IPS DF 6.9 (cell line): Measurements from ENCODE around the gene TOMM40.
"Not testable (repeated sequence)": the region's sequence is repeated elsewhere in the genome, so short reads cannot be mapped to it uniquely, and the experiment has no call there.

ENCODE experiments used
- DNase-seq: peaks from one replicate; pipeline ENCODE4 v3.0.0-alpha.2; 2013; ENCODE audit warnings: low read depth, low spot score
- H3K27ac ChIP-seq: one replicate; pipeline ENCODE4 v1.5.1; 2013; ENCODE audit warnings: low read length, control low read depth
- H3K27me3 ChIP-seq: 2 replicates; pipeline ENCODE4 v1.6.1; 2013; ENCODE audit warnings: mild to moderate bottlenecking, low read length; ENCODE audit not compliant: control insufficient read depth, insufficient read depth
- H3K36me3 ChIP-seq: 2 replicates; pipeline ENCODE4 v1.6.1; 2013; ENCODE audit warnings: low read length; ENCODE audit not compliant: control insufficient read depth, insufficient read depth
- H3K4me1 ChIP-seq: 2 replicates; pipeline ENCODE4 v1.6.1; 2013; ENCODE audit warnings: low read length; ENCODE audit not compliant: control insufficient read depth, insufficient read depth
- H3K4me3 ChIP-seq: 2 replicates; pipeline ENCODE4 v1.5.1; 2013; ENCODE audit warnings: mild to moderate bottlenecking, low read length
- H3K9me3 ChIP-seq: 2 replicates; pipeline ENCODE4 v1.6.1; 2013; ENCODE audit warnings: low read length, inconsistent platforms; ENCODE audit not compliant: control insufficient read depth, insufficient read depth
- WGBS: extraction: QIAGEN DNeasy Blood & Tissue Kit; methylation state at CpG from one replicate; pipeline ENCODE4 v1.1.7; 2013; ENCODE audit warnings: mixed read lengths, missing lambda C conversion rate; ENCODE audit not compliant: insufficient read length, insufficient coverage; 5-methylcytosine and 5-hydroxymethylcytosine counted together

TOMM40 gene

GRCh38 chr19:44871809-44872208, 19.2 kb upstream of the TOMM40 start:
- DNase-seq: no peak
- Histone ChIP-seq H3K9me3 (no peaks in the 10 kb centered on the region), H3K36me3 (peaks cover 37% of the 10 kb centered on the region), H3K4me3 (no peak overlapping the region), H3K27me3 (no peaks in the 10 kb centered on the region), H3K4me1 (no peaks in the 10 kb centered on the region; the same call in 1 of the 2 replicates), H3K27ac (no peak overlapping the region)
- WGBS: no CpG with 5 or more reads among the region's 14 CpGs

- H3K4me1 ChIP-seq: no peaks in the 10 kb centered on the region; the same call in 1 of the 2 replicates
- no peak overlapping the region for H3K4me3 ChIP-seq
- H3K27ac ChIP-seq: no peak overlapping the region
- no peak for DNase-seq
- no peaks in the 10 kb centered on the region for H3K27me3 ChIP-seq
- WGBS: no CpG with 5 or more reads among the region's 4 CpGs
- peaks cover 41% of the 10 kb centered on the region for H3K36me3 ChIP-seq
- H3K9me3 ChIP-seq: no peaks in the 10 kb centered on the region
These were observed 18.4 kb upstream of the TOMM40 start for GRCh38 chr19:44872661-44873060.

- Histone ChIP-seq H3K4me3 (no peak overlapping the region), H3K27me3 (no peaks in the 10 kb centered on the region), H3K4me1 (no peaks in the 10 kb centered on the region; the same call in 1 of the 2 replicates), H3K36me3 (peaks cover 44% of the 10 kb centered on the region), H3K9me3 (no peaks in the 10 kb centered on the region), H3K27ac (no peak overlapping the region)
- no CpG with 5 or more reads among the region's 16 CpGs for WGBS
- no peak for DNase-seq
These were observed 16.7 kb upstream of the TOMM40 start for GRCh38 chr19:44874317-44874716.

GRCh38 chr19:44875666-44876451, 15.2 kb upstream of the TOMM40 start:
- no peak overlapping the region for H3K27ac ChIP-seq
- H3K4me3 ChIP-seq: no peak overlapping the region

GRCh38 chr19:44876930-44877535, 14.0 kb upstream of the TOMM40 start:
- H3K27ac ChIP-seq: no peak overlapping the region
- no peaks in the 10 kb centered on the region for H3K9me3 ChIP-seq
- no peaks in the 10 kb centered on the region for H3K27me3 ChIP-seq
- WGBS: no CpG with 5 or more reads among the region's 5 CpGs
- H3K4me1 ChIP-seq: peaks cover 2% of the 10 kb centered on the region; the same call in 1 of the 2 replicates
- DNase-seq: no peak
- H3K36me3 ChIP-seq: peaks cover 41% of the 10 kb centered on the region
- no peak overlapping the region for H3K4me3 ChIP-seq

More at GRCh38 chr19:44875666-44876451, 15.2 kb upstream of the TOMM40 start:
- Histone ChIP-seq H3K4me1 (peaks cover 2% of the 10 kb centered on the region; the same call in 1 of the 2 replicates), H3K27me3 (no peaks in the 10 kb centered on the region), H3K36me3 (peaks cover 46% of the 10 kb centered on the region), H3K9me3 (no peaks in the 10 kb centered on the region)
- DNase-seq: no peak
- WGBS: no CpG with 5 or more reads among the region's 22 CpGs

GRCh38 chr19:44878120-44878865, 12.8 kb upstream of the TOMM40 start:
- H3K4me3 ChIP-seq: no peak overlapping the region
- H3K9me3 ChIP-seq: no peaks in the 10 kb centered on the region
- no CpG with 5 or more reads among the region's 26 CpGs for WGBS
- no peak overlapping the region for H3K27ac ChIP-seq
- peaks cover 35% of the 10 kb centered on the region for H3K36me3 ChIP-seq
- no peak for DNase-seq
- no peaks in the 10 kb centered on the region for H3K27me3 ChIP-seq
- peaks cover 2% of the 10 kb centered on the region; the same call in 1 of the 2 replicates for H3K4me1 ChIP-seq

- H3K9me3 ChIP-seq: no peaks in the 10 kb centered on the region
- no CpG with 5 or more reads among the region's 18 CpGs for WGBS
- no peak for DNase-seq
- H3K4me1 ChIP-seq: peaks cover 2% of the 10 kb centered on the region; the same call in 1 of the 2 replicates
- peaks cover 28% of the 10 kb centered on the region for H3K36me3 ChIP-seq
- no peaks in the 10 kb centered on the region for H3K27me3 ChIP-seq
- no peak overlapping the region for H3K27ac ChIP-seq
- H3K4me3 ChIP-seq: no peak overlapping the region
These were observed 11.6 kb upstream of the TOMM40 start for GRCh38 chr19:44879309-44880065.

- Histone ChIP-seq H3K9me3 (no peaks in the 10 kb centered on the region), H3K4me1 (peaks cover 2% of the 10 kb centered on the region; the same call in 1 of the 2 replicates), H3K4me3 (no peak overlapping the region), H3K27ac (no peak overlapping the region), H3K36me3 (peaks cover 20% of the 10 kb centered on the region), H3K27me3 (no peaks in the 10 kb centered on the region)
- no peak for DNase-seq
- no CpG with 5 or more reads among the region's 15 CpGs for WGBS
These were observed 9.0 kb upstream of the TOMM40 start for GRCh38 chr19:44882063-44882462.

GRCh38 chr19:44882619-44883397, 8.2 kb upstream of the TOMM40 start:
- H3K4me1 ChIP-seq, H3K9me3 ChIP-seq, H3K27me3 ChIP-seq, H3K27ac ChIP-seq, DNase-seq, H3K4me3 ChIP-seq: not testable (repeated sequence)
- peaks cover 19% of the 10 kb centered on the region for H3K36me3 ChIP-seq
- WGBS: no CpG with 5 or more reads among the region's 19 CpGs
